GM10266 (cell line): ENCODE data around the gene DOCK9.

Experiments
- DNase-seq: peaks from one replicate; pipeline ENCODE4 v3.0.0; 2012; ENCODE audit errors: extremely low spot score
- TF ChIP-seq, protein P1 (sequence below): IDR thresholded peaks from 2 replicates; pipeline ENCODE4 v1.5.1; 2012; ENCODE audit warnings: mild to moderate bottlenecking, low read depth; ENCODE audit not compliant: control insufficient read depth, insufficient read depth; ENCODE audit errors: missing control alignments

DOCK9 gene

DNA sequence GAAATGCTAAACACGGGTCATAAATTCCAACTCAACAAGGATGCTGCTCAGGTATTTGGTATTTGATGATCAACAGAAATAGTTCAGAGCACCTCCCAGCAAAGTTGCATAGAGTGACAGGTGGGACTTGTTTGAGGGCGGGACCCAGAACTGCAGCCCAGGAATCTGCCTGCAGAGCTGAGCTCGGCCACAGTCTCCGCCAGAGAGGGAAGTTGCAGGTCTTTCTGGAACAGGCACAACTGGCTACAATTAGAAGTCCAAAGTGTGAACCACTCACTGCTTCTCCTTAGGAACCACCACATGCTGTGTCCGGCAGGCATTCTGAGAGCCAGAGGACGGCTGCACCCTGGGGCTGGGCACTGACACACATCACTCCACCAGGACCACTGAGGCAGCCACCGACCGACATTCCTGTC, 226.5 kb downstream of the DOCK9 start:
- DNase-seq = no peak
- TF ChIP-seq, protein P1, sequence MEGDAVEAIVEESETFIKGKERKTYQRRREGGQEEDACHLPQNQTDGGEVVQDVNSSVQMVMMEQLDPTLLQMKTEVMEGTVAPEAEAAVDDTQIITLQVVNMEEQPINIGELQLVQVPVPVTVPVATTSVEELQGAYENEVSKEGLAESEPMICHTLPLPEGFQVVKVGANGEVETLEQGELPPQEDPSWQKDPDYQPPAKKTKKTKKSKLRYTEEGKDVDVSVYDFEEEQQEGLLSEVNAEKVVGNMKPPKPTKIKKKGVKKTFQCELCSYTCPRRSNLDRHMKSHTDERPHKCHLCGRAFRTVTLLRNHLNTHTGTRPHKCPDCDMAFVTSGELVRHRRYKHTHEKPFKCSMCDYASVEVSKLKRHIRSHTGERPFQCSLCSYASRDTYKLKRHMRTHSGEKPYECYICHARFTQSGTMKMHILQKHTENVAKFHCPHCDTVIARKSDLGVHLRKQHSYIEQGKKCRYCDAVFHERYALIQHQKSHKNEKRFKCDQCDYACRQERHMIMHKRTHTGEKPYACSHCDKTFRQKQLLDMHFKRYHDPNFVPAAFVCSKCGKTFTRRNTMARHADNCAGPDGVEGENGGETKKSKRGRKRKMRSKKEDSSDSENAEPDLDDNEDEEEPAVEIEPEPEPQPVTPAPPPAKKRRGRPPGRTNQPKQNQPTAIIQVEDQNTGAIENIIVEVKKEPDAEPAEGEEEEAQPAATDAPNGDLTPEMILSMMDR = no peak

DNA sequence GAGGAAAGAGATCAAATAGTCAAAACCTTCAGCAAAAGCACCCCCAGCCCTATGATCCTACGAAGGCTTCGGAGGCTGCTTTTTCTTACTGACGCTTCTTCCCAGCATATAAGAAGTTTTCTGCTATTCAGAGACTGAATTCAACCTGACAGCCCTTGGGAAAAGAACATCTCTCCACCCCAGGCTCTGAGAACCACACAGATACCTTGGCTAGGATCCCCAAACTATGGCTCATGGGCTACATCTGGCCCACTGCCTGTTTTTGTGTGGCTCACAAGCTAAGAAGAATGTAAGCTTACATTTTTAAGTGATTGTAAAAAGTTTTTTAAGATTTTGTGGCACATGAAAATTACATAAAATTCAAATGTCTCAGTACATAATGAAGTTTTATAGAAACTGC, 228.4 kb downstream of the DOCK9 start:
- DNase-seq = no peak
- TF ChIP-seq, protein P1 = no peak

DNA sequence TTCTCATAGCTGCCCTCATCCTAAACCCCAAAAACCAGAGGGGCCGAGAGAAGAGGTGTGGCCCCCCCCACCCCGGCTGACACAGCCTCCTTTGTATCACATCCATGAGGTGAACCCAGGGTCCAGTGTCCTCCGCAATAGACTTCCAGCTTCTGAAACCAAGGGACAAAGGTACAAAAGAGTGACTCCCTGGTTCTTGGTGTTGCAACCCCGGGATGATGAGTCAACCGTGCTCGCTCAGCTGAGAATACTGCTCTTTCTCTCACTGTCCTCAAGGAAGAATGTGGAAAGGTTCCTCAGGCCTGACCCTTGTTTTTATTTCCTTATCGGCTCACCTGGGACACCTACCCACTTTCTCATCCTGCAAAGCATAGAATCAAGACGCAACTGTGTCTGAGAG, 230.9 kb downstream of the DOCK9 start:
- TF ChIP-seq, protein P1 = no peak
- DNase-seq = no peak
